Stimulated activated CD8-positive, alpha-beta memory T cell treated with anti-CD3 and anti-CD28 coated beads, Interleukin-12 subunit alpha, Interleukin-12 subunit beta, amount 100 ng/mL, for 1 hour (primary cell): Measurements from ENCODE around the gene PVALEF.

Experiments
- DNase-seq: peaks from one replicate; pipeline ENCODE4 v3.0.0-alpha.2; 2020; ENCODE audit warnings: low read depth

Gene PVALEF

DNA sequence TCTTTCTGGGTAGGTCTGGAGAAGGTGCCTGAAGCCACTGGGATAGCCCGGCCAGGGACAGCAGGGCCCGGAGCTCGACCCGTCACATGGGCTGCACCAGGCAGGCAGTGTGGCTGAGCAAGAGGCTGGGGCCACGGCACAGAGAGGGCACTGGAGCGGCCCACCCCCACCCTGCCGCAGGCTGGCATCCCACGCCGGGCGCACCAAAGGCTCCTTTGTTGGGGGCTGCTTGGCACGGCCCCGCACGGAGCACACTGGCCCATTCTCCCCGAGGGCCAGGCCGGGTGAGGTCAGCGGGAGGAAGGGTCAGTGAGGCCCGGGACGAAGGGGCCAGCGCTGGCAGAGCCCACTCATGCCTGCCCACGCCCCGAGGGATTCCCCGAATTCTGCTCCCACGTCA lies 36.5 kb upstream of the PVALEF start:
- DNase-seq: no peak

DNA sequence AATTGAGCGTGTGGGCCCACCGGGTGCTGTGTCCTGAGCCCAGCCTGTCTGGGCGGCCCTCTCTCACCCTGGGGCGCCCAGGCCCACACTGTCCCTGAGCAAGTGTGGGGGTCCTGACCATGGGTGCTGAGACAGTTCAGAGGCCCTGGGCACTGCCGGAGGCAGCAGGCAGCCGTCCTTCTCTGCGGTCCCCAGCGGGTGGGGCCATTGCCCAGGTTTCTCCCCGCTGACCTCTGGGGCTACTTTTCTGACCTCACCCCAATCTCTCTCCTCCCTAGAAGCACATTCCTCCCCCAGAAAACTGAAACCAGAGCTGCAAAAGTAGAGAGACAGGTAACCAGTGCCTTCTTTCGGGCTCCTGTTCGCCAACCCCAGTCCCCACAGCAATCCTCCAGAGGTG lies 36.0 kb upstream of the PVALEF start:
- no peak for DNase-seq

DNA sequence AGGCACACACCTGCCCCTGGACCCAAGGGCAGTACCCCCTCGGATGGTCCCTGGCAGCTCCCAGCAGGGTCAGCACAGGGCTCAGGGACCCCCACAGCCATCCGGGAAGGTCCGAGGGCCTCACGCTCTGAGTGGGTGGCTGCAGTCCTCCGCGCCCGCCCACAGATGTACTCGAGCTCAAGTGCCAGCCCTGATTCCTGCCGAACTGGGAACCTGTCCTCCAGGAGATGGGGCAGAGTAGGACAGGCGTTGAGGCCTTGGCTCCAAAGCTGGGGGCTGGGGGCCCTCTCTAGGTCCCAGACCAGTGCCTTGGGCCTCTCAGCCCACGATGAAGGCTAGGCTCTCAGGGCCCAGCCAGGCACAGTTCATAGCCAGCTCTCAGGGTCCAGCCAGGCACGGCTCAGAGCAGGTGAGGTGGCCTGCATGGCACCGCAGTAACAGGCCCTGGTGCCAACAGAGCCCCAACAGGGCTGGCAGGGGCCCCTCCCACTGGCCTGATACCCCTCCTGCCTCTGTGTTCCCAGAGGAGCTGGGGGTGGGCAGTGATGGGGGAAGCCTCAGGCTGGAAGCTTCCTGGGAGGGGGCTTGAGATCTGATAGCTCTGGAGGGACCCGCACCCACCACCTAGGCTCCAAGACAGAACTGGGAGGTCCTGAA lies 35.5 kb upstream of the PVALEF start:
- no peak for DNase-seq

DNA sequence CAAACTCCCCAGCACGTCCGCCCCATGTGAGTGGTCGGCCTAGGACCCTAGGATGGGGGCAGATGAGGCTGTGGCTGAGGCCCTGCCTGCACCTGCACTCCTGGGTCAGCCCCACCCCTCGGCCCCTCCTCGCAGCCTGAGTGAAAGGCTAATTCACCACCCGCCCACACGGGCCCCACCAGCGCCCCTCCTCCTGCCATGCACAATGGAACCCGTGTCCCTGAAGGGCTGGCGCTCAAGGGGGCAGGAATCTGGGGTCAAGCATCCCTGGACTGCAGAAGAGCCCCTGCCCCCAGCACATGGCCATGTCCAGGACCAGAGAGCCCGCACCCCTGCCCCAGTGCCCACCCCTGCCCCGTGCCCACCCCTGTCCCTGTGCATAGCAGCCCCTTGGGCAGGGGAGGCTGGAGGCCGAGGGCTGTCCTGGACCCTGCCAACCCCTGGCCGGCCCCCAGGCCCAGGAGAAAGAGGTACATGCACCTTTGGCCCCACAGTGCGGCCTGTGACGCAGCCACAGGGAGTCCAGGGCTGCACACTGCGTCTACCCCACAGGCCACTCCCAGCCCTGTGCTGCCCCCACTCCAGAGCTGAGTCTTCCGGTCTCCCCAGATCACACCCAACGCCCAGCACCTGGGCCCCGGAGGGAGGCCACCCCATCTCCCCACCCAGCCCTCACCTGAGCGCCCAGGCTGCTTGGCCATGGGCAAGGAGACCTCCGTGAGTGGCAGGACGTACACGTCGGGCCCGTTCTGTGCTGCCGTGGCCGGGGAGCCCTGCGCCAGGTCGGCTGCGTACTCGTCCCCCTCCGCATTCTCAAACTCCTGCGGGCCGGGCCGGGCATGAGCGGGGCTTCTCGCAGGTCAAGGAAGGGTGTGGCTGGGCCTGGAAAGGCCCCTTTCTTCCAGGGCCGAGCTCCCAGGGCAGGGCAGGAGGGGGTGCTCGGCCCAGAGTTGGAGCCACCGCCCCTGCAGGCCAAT lies 34.6 kb upstream of the PVALEF start:
- no peak for DNase-seq

DNA sequence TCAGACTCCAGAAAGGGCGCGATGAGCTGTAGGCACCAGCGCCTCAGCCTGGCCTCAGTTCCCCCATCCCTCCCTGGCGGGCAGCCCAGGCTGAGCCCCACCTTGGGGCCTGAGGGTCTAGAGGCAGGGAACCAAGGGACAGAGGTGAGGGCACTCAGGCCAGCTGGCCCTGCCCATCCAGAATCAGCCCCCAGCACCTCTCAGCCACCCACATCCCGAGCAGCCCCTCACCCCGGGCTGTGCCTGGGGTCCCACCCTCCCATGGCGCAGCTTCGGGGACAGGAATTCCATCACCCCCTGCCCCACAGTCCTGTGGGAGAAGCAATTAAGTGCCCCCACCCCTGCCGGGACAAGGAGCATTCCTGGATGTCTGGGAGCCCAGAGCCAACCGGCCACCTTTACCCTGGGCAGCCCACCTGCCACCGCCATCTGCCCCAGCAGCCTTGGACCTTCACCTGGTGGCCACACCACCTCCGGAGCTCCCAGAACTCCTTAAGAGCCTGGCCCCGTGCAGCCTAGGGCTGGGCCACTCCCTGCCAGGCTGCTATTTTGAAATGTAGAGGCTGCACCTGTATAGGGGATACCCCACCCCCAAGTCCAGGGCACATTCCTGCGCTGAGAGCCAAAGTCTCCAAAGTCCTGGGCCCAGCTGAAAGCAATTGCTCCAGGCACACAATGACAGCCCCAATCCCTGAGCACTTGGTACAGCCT lies 33.7 kb upstream of the PVALEF start:
- no peak for DNase-seq

DNA sequence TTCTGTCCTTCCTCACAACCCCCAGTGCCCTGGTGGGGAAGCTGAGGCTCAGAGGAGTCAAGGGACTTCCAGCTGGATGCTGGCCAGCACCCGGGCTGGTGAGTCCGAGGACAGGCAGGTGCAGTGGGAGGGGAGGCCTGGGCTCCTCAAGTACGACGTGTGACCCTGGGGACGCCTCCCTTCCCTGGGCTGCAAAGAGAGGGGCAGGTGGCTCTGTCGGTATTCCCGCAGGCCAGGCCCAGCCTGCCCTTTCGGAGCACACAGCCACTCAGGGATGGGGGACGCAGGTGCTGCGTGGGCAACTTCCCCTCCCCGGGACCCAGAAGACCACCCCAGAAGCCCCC lies 33.1 kb upstream of the PVALEF start:
- DNase-seq: no peak

DNA sequence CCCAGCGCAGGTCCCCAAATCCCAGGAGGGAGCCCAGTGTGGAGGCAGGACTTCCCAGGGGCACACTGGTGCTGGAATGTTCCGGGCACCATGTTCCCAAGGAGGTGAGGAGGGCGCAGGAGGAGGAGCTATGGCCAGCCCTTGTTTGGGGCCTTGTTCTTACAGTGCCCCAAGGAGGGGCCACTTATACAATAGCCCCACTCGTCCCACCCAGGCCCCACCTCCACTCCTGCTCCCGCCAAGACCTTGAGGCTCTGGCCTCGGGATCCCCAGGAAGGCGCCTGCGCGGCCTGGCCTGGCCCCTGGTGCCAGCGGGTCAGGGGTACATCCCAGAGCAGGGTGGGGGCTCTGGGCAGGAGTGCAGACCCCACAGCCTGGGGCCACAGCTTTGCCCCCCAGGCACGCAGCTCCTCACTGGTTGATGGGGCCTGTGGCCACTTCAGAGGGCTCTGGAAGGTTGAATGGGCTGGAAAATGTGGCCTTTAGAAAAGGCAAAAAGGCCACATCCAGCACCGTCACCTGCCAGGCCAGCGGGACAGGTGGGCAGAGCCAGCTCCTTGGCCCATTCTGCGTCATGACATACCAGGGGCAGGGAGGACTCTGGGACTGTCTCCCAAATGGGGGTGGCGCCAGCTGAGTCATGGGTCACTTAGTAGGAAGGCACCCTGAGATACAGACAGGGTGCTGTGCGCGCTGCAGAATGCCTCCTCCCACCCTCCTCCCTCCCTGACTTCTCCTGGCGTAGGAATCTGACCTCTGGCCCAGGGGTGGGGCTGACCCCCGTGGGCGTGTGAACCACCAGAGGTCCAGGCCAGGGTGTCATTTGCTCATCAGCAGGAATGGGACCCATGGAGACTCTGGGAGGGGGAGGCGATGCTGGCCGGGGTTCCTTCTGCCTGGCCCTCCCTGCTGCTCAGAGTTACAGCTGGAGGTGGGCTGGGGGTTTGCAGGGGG lies 32.3 kb upstream of the PVALEF start:
- DNase-seq: no peak

DNA sequence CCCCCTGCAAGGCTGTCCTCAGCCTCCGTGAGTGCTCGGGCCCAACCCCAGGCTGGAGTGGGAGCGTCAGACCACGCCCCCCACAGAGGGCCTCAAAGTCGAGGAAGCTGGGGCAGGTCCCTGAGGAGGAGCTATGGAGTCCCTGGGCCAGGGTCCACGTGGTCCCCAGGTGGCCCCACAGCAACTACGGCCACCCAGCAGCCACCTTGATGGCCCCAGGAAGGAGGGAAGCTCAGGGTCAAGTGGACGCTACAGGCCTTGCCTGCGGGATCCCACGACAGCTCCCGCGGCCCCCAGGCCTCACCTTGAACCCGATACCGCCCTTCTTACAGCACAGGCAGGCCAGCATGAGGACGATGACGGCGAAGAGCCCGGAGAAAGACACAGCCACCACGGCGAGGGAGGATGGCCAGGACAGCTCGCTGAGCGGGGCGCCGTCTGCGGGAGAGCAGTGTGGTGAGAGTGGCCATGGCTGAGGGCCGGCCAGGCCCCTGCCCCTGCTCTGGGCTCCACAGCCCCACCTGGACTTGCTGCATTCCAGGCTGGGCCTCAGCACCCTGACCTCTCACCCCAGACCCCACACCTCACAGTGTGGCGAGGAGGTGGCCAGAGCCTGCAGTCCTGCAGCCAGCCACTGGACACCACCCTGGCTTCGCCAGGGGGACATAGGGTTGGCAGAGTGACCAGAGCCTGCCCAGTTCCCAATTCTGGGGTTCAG lies 31.1 kb upstream of the PVALEF start:
- no peak for DNase-seq

DNA sequence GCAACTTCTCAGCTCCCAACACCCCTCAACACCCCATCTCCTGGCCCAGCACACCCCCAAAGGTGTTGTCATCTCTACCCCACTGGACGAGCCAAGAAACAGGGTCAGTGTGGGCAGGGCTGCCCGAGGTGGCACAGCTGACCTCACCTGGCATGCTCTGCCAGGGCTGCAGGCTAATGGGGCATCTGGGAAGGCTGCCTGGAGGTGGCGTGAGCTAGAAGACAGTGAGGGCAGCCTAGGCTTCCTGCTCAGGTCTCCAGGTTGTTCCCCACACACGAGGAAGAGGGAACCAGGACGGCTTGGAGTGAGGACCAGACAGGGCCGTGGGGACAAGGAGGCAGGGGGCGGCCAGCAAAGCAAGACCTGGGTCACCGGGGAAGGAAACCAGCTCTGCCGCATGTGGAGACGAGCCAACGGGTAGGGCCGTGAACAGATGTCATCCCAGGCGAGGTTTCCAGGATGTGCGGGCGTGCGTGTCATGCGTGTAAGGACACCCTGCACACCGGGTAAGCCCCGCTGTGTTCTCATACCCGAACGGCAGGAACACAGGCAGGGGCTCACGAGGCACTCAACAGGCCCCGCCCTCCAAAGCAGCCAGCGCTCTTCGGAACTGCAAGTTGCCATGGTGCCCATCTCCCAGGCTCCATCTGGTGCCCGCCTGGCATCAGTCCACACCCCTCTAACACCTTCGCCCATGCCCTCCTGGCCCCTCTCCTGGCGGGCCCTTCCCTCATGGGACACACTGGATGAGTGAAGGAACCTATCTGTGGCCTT lies 29.6 kb upstream of the PVALEF start:
- no peak for DNase-seq

DNA sequence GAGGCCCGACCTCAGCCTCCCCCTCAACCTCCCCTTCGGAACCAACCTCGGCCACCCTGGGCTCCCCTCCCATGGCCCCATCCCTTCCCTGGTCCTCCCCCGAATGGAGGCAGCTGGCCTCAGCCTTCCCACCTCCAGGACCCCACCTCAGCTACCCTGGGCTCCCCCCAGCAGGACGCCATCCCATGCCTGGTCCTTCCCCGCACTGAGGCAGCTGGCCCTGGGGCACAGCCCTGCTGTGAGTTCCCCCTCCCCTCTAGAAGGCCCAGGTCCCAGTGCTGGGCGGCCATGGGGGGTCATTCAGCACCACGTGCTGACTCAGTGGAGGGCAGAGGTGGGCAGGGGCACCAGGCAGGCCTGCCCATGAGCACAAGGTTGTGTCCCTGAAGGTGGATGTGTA lies 28.9 kb upstream of the PVALEF start:
- DNase-seq: no peak

DNA sequence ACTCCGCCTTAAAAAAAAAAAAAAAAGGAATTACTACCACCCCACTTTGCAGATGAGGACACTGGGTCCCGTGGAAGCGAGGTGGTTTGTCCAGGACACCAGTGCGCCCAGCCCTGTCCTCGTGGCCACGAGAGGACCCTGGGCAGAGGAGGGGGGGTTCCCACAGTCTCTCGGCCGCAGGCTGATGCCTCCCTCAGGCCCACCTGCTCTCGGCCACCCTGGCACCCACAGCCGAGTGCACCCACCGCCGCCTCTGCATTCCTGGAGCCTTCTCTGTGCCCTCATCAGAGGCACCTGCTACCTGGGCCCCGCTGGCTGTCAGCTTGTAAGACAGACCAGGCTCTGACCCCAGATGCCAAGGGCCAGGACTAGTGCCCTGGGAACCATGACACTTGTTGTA lies 28.1 kb upstream of the PVALEF start:
- no peak for DNase-seq

DNA sequence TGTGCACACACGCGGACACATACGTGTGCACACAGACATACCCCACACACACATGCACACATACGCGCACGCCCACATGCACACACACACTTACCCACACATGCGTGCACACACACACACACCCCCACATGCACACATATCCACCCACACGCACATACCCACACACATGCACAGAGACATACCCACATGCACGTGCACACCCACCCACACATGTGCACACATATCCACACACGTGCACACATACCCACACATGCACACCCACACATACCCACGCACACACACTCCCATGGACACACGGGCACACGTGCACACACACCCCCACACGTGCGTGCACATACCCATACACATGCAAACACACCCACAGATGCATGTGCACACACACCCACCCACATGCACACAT lies 27.2 kb upstream of the PVALEF start:
- no peak for DNase-seq

DNA sequence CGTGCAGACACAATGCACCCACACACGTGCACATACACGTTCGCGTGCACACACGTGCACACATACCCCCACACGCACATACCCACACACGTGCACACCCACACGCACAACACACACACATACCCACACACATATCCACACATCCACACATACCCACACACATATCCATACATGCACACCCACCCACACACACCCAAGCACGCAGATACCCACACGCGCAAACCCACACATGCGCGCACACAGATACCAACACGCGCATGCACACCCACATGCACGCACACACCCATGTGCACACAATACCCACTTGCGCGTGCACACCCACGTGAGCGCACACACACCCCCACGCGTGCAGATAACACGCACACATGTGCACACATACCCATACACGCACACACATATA lies 26.8 kb upstream of the PVALEF start:
- DNase-seq: no peak

DNA sequence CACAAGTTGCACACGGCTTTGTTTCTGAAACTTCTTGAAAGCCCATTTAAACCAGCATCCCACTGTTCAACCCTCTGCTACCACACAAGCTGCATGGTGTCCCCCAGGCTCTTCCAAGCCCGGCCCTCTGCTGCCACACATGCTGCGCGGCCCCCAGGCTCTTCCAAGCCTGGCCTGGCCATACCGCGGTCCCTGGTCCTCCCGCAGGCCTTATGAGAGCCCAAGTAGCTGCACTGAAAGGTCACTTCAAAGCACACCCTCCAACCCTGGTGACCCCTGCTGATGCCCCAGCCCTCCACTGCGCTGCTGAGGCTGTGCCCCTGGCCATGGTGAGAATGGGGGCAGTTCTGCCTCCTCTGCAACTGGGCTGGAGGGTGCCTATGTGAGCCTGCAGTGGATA lies 25.9 kb upstream of the PVALEF start:
- no peak for DNase-seq

DNA sequence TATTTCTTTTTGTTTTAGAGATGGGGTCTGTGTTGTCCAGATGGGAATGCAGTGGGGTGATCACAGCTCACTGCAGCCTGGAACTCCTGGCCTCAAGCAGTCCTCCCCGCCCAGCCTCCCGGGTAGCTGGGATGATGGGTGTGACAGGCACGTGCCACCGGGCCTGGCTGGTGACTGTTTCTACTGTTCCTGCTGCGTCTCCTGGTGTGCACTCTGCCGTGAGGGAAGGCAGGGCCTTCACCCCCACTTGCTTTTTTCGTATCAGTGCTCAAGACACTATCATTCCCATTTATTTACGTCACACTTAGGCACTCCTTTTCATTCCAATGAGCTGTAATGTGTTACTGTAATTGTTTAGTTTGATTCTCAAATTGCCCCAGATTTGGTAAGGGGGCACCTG lies 25.3 kb upstream of the PVALEF start:
- DNase-seq: no peak

DNA sequence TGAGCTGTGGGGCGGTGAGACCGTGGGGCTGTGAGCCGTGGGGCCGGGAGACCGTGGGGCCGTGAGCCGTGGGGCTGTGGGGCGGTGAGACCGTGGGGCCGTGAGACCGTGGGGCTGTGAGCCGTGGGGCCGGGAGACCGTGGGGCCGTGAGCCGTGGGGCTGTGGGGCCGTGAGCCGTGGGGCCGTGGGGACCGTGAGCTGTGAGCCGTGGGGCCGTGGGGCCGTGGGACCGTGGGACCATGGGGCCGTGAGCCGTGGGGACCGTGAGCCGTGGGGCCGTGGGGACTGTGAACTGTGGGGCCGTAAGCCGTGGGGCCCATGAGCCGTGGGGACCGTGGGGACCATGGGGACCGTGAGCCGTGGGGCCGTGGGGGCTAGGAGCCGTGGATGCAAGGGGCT lies 24.6 kb upstream of the PVALEF start:
- DNase-seq: no peak

DNA sequence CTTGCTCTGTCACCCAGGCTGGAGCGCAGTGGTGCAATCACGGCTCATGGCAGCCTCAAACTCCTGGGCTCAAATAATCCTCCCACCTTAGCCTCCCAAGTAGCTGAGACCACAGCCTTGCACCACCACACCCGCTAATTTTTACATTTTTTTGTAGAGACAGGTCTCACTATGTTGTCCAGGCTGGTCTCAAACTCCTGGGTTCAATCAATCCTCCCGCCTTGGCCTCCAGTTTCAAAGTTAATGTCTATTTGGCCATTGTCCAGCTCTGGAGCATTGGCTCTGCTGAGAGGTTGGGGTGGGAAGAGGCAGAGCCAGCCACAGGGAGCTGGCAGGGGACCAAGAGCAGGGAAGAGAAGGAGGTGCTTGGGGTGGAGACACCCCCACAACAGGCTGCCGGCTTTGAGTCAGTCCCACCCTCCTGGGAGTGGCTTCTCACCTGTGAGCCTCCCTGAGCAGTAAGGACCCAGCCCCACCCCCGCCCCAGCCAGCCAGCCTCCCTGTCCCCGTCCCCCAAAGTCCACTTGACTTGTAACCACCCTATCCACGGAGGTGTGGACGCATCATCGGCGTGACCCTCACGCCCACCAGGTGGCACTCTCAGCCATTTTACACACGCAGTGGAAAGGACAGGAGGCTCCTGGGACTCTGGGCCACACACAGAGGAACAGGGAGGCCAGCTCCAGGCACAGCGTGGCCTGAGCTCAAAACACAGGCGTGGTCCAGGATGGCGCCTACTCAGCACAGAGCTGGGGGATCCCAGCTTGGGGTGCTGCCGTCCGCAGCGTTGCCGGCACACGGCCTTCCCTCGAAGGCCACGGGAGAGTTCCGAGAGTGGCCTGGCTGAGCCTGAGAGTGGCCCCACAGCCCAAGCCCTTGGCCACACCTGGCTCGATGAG lies 22.8 kb upstream of the PVALEF start:
- DNase-seq: peak; percentile 28

DNA sequence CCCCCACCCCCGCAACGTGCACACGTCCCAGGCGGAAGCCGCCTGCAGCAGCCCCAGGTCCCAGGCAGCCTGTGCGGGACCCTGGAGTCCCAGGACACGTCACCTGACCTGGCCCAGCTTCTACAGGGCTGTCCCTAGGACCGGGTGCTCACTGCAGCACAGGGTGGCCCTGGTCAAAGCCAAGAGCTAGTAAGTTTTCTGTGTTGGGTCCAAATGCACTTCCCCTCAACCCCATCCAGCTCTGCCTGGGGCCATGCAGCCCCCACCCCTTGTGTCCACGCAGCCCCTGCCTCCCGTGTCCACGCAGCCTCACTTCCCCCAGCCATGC lies 22.1 kb upstream of the PVALEF start:
- DNase-seq: no peak

DNA sequence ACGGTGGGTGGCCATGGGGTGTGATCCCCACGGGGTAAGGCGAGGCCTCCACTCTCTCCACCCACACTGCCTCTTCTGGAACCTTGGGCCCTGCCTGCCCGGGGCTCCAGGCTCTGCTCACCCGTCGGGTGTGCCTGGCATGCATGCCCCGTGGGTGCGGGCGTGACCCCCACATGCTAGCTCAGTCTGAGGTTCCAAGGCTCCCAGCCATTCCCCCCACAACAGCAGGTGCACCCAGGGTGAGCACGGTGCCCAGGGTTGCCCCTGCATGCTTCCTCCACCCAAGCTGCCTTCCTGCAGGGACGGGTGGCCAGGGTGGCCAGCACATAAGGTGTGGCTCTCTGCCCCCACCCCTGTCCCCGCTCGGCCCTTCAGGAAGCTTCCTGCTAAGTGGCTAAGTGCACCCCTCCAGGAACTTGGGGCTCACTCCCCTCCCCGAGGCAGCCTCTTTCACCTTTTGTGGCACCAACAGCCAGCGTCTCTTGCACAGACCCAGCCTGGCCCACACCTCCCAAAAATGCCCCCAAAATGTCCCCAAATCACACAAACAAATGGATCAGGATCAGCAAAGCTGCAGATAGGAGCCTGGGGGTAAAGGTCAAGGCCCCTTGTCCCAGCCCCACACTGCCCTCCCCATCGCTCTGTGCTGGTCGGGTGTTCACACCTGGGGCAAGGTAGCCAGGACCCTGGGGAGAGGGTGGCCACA lies 21.4 kb upstream of the PVALEF start:
- DNase-seq: no peak
